NOMO-1 treated with dmso at 0.1 percent for 144 hours (cell line): ENCODE results near the gene HMX2.

Experiments
- DNase-seq: peaks from one replicate; lab custom pipeline; 2025; ENCODE audit not compliant: unreplicated experiment; lab: John Stamatoyannopoulos, UW

Gene HMX2, protein sequence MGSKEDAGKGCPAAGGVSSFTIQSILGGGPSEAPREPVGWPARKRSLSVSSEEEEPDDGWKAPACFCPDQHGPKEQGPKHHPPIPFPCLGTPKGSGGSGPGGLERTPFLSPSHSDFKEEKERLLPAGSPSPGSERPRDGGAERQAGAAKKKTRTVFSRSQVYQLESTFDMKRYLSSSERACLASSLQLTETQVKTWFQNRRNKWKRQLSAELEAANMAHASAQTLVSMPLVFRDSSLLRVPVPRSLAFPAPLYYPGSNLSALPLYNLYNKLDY

DNA sequence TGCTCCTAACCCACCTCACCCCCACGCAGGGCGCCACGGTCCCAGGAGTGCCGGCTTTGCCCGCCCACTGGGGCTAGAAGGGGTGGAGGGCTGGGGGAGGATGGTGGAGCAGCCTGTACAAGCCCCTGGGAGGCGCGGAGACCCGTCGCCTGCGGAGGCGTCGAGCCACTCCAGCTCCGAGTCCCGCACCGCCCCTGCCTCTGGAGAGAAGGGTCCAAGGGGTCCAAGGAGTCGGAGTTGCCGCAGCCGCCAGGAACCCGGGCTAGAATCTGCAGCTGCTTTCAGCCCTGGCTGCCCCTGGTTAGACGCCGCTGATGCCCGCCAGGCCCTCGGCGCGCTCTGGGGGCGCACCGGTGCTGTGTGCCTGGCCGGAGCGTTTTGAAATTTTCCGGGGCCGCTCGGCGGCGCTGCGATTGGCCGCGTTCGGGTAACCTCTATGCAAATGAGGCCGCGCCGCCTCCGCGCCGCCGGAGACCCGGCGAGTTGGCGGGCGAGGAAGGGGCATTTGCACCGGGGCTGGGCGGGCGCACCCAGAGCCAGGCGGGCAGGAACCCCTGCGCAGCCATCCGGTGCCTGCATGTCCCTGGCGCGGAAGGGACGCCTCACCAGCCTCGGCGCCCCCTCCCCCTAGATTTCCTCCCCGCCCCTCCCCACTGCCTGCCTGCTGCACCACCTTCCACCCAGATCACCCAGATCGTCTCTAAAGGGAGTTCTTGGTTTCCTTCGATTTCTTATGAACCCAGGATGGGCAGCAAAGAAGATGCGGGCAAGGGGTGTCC lies at the start of gene HMX2:
HMX2 (plus strand) TSS at position 502 of the 779 bp plus-strand sequence; CDS start at position 745, 243 bp downstream.
- DNase-seq: no peak

DNA sequence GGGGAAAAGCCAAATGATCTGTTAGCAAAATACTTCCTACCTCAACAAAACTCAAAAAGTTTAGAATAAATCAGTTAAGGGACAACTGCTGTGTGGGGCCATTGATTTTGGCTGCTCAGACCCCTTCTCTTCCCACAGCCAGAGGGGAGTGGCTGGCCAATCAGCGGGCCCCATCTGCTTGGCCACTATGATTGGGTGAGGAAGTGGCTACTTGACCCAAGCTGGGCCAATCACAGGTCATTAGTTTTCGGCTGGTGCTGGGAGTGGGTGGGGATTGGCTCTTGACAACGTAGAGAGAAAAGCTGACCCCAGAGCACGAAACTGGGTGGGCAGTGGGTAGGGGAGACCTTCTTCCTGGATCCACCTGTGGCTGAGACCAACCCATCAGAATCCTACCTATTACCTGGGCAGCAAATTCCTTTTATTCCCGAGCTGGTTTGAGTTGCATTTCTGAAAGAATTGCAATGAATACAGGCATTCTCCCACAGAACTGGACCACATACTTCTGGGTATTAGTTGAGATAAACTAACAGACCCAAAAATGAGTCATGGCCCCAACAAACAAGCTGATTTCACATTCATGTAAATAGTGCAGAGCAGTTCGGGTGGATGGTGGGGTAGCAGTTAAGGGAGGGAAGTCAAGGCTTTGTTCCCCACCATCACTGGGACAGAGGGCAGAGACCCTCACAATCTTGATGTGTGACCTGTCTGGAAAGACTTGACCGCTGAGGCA lies 47.7 kb upstream of the HMX2 start:
- DNase-seq: no peak

DNA sequence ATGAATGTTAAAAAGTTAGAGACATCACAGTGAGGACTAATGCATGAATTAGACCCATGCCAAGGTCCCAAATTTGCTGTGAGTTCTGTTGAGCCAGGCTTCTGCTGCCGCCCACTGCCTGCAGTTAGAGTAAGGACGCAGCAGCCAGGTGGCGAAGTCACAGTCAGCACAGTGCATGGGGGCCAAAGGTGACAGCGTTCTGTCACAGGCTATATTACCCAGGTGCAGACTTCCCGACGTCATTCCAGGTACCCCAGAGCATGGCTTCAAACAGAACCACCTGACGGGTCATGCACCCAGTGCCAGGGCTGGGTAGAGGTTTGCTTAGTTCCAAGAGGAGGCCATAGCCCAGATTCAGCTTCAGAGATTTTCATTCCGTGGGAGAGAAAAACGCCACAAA lies 46.1 kb upstream of the HMX2 start:
- no peak for DNase-seq

DNA sequence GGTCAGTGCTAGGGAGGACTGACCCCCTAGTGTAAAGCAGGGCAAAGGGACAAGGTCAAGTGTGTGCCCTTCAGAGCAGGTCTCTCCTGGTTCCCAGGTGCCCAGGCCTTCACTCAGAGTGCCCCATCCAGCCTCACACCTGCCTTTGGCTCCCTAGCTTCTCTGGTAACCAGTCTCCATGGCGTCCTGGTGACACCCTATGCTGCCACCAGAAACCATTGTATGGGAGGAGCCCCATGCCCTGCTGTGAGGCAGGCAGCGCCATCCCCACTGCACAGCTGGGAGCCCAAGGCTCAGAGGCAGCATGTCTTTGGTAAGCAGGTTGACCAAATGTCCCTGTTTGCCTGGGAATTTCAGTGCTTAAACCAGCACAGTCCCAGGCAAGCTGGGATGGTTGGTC lies 45.3 kb upstream of the HMX2 start:
- no peak for DNase-seq

DNA sequence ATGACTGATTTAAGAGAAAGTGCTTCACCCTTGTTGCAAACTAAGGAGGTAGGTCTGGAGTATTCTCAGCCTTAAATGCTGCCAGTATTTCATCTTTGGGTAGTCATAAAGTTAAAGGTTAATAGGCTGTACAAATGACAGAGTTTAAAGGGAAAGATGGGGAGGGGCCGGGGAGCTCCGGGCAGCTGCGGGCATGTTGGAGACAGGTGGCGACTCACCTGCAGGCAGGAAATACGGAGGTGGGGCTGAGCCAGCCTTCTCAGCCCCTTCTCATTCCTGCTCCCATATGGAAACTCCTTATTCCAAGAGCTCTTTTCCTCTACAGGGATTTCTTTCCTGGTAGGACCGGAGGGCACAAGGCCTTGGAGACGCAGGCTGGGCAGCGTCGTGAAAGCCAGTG lies 44.0 kb upstream of the HMX2 start:
- DNase-seq: no peak

DNA sequence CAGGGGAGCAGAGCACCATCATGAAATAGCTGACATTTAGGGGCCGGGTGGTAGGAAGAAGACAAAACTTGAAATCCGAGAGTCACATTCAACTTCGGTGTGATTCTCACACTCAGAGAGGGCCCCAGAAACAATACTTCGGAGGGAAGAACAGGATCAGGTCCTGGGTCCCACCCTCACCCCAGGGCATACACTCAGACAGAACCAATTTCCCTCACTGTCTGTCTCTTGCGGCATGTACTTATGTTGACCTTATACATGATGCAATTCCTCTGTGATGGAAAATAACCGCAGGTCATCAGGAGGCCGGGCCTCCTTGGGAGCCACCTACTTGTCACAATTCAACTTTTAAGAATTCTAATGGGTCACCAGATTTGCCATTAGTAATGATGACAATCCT lies 38.5 kb upstream of the HMX2 start:
- DNase-seq: no peak

DNA sequence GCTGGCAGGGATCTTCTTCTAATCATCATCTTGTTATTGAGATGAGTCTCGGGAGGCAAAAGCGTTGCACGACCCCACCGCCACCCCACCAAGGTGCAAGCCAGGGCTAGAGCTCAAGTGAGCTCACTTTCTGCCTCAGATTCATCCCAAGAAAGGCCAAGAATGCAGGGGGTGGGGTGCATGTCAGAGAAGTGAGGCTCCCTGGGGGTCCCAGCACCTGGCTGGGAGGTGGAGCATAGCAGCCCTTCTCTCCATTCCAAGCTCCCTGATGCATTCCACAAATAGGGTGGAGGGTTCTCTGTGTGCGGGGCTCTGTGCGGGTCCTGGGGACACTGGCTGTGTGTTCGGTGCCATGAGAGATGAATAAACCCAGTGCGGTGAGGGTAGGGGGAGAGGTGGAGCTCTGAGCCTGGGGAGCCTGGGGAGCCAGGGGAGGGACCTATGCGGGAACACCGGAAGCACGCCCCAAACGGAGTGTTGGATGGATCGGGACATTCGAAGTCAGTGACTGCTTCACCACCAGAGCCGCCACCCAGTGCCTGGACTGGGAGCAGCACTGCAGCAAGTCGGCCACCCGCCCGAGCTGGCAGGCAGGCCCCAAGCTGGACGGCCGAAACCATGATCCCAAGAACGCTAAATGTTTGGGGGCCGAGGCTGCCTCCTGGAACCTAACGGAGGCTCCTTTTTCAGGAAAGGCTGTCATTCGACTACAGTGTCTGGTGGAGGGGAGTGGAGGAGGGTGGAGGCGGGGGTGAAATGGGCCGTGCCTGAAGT lies 30.1 kb upstream of the HMX2 start:
- DNase-seq: no peak

DNA sequence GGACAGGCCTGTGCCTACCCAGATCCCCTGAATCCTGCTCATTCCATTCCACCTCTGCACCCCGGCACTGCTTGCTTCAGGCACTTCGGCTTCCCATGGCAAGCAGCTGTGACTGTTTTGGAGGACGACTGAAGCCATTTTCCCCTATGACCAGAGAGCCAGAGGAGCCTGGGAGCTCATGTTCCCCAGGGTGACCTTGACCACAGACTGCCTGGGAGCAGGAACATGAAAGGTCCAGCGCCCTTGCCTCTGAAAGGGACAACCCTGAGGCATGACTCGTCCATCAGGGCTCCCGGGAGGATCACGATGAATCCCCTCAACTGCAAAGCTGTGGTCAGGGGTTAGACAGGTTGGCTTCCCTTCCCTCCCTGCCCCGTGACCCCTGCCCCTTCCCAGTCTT lies 28.9 kb upstream of the HMX2 start:
- no peak for DNase-seq

DNA sequence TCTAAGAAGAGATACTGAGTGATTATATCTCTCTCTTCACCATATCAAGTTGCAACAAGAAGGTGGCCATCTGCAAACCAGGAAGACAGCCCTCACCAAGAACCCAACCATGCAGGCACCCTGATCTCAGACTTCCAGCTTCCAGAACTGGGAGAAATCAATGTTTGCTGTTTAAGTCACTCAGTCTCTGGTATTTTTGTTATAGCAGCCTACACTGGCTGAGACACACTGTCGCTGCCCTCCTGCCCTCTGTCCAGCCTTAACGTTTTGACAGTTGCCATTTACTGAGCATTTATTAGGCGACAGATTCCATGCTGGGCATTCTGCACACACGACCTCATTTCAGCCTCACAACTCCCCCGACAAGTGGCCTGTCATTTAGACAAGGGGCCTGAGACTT lies 21.7 kb upstream of the HMX2 start:
- DNase-seq: no peak

DNA sequence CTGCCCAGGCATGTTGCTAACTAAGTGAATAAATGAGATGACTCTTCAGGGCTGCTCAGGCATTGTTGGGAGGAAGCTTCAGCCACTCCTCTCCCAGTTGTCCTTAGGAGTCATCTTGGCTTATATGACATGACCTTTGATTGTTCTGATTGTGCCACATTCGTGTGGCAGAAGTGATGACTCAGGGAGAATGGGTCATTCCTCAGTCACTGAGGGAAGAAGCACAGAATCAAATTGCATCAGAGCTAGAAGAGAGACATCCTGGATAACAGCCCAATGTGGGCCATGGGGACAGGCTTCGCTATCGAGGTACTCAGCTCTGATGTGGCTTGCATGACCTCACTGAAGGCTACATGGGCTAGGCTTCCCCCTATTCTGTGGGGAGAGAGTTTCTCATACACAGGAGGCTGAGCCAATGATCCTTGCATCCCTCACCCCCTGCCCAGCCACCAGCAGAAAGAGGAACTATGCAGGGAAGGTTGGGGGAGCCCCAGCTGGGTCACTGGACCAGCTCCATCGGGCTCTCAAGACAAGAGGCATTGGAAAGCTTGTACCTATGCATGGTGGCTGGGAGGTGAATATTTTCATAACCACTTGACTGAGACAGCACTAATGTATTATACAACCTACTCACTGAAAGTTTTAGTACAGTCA lies 18.2 kb upstream of the HMX2 start:
- DNase-seq: no peak

DNA sequence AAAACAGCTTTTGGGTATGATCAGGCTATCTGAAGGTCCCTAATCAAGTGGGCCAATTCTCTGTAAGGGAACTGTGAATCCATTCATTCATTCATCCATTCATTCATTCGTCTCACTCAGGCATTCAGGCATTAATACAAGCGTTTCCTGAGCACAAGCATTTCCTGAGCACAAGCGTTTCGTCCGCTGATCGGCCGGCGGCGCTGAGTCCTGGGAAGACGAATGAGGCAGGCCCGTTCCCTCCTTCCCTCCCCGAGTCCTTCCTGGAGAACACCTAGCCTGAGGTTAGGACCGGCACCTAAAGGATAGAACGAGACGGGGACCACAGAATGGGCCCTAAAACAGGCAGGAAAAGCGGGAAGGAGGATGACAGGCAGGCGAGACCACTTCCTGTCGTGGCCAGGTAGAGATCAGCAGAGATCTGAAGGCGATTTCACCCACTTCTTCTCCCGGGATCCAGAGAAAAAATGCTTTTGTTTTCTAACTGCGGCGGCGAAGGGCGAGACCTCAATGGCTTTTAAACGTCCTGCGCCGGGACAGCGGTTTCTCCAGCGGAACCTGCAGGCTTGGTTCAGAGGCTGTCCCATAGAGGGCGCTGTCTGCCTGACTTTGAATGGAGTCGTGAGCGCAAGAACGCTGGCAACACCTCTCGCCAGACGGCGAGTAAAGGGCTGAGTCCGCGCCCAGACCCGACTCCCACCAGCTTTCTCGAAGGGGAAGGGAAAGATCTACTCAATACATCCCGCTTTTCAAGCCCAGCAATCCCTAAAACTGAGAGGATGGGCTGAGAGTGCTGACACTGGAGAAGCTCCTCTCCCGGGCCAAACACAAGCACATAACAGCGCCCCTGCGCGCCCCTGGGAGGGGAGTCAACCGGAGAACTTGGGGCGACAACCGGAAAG lies 15.1 kb upstream of the HMX2 start:
- DNase-seq: peak; percentile 60

DNA sequence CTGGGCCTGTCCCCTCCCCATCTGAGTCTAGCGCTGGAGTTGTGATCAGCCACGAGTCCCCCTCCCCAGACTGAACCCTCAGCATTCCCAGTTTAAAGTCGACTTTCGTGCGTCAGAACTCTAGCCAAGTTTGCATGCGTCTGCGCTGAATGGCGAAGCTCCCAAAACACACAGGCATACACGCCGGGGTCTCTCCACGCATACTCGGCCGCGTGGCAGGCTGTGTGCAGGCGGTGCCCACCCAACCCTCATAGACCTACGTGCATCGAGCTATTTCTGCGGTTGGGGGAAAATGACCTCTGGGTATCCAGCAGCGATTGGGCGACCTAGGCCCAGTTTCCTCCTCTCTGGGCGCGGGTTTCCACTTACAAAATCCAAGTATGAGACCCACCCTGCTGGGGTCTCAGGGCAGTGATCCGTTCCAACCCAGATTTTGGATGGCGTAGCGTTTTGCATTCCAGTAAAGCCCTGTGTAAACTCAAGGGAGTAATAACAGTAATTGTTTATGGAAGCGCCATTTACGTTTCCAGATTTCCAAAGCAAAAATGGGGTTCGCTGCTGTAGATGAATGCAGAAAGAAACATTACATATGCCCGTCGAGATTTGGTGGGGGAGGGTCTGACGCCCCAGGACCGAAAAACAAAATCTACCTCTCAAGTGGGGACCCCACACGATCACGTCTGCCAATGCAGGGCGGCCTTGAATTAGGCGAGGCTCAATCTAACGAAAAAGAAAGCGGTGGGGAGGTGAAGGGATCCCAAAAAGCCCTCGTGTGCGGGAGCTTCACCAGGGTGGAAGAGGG lies 14.2 kb upstream of the HMX2 start:
- no peak for DNase-seq

DNA sequence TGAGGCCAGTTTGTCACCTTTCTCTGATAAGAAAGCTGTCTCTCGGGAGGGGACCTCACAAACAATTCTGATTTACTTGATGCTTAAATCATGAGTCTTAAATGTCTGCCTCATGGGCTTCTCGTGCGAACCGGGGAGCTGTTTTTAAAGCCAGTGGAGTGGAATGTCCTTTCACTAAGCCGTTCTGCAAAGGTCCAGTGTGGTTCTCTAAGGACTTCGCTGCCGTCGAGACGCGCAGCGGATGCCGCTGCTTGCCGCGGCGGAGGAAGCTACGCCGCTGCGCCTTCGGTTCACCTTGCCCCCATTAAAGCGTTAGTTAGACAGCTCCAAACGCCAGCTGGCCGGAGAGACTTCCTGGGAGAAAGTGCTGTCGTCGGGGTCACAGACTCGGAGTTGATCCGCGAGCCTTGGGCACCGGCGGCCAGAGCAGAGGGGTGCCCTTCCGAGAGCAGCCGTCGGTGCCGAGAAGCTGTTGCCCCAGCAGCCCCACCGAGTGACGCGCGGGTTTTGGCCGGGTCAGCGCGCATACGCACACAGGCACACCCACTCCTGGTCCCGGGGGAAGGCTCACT lies 13.5 kb upstream of the HMX2 start:
- no peak for DNase-seq

DNA sequence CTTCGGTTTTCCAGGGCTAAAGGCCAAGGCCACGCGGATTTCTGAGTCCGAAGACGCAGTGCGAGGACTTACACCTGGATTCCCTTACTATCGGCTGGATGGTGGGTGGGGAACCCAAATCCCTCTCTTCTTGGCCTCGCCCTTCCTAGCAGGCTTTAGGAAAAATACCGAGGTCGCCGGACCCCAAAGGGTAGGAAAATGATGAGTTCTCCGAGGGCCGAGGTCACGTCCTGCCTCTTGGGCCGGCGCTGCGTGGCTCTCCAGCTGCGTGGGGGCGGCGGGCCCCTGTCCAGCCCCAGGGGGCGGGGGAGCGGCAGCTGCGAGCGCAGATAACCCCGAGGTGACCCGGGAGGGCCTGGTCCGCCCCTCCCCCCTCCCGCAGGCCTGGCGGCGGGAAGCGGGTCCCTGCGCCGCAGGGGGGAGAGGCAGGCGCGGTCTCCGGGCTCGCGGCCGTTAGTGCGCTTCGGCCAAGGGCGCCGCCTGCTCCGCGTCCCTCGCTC lies 13.0 kb upstream of the HMX2 start:
- DNase-seq: no peak

DNA sequence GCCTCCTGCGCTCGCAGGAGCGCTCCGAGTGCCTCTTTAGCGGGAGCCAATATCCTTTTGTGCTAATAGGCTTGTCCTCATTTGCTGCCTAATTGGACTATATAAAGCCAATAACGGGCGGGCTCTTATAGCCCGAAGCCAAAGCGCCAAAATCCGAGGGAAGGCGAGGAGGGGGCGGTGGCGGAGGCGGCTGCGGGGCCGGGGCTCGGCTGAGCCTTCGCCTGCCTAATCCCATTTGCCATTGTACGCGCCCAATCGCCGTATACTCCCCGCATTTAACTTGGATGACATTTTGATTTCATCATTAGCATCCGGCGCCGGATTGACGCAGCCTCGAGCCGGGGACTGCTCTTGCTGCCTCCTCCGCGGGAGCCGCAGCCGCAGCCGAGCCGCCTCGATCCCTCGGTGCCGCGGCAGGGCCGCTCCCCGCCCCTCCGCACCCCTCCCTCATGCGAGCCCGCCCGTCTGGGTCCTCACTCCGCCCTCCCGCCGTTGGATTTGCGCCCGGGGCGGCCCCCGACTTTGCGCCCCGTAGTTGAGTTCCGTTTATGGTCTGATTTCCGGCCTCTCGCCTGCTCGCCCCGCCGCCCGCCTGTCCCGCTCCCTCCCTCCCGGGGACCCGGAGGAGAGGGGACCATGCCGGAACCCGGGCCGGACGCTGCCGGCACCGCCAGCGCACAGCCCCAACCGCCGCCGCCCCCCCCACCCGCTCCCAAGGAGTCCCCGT lies 12.4 kb upstream of the HMX2 start, which contains the start of gene HMX3:
HMX3 (plus strand) TSS at position 556 of the 727 bp plus-strand sequence; CDS start at position 637, 81 bp downstream.
- no peak for DNase-seq

DNA sequence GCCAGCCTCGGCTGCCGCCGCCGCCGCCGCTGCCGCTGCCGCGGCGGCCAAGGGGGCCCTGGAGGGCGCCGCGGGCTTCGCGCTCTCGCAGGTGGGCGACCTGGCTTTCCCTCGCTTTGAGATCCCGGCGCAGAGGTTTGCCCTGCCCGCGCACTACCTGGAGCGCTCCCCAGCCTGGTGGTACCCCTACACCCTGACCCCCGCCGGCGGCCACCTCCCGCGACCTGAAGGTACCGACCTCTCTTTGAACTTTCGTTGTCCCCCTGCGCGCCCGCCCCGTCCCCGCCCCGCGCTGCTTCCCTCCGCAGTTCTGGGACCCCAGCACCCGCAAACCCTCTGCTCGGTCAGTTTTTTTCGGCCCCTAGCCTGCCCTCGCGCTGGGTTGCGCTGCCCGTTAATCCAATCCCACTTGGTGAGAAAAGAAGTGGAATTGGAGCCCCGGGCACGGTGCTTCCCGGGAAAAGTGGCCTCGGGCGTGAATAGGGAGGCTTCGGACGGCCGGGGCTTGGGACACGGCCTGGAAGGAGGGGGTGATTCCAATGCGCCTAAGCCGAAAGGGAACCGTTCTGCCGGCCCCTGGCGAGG lies 11.6 kb upstream of the HMX2 start:
- no peak for DNase-seq
